GM19397 (cell line): Measurements from ENCODE around the gene CDT1.

Source experiments
- ATAC-seq: cut with Tn5 transposase; IDR thresholded peaks from one replicate; pipeline ENCODE4 v1.9.1; 2021; ENCODE audit warnings: mild to moderate bottlenecking, moderate library complexity; ENCODE audit not compliant: unreplicated experiment

The CDT1 gene

DNA sequence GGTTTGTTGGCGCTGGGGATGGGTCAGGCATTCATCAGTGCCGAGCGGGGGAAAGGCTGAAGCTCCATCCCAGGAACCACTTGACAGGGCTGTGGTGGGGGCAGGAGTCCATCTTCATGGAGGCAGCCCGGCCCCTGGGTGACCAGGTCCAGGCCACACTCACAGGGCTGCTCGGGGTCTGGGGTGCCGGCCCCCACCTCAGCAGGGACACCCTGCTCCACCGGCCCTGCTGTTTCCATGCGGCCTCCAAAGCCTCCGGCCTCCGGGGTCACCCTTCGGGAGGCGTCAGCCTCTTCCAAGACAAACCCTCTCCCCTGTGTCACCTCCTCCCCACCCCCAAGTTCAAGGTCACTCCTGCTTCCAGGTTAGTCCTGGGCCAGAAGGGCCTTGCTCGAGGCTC lies 31.1 kb downstream of the CDT1 start:
- ATAC-seq, result no peak

DNA sequence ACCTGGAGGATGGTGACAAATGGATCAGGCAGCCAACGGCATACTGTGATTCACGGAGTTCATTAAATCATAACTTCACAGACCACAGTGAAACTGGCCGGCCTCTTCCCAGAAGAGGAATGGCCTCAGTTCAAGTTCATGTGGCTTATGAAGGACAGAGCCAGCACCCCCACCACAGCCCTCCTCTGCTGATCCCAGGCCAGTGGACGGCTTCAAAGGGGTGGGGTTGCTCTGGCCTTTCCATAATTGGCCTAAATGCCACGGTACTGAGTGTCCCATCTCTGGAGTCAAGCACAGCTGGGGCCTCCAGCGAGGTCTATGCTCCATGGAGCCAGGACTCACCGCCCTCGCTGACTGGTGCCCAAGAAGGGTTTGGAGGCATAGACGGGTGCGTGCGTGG lies 31.8 kb downstream of the CDT1 start:
- ATAC-seq, result no peak

DNA sequence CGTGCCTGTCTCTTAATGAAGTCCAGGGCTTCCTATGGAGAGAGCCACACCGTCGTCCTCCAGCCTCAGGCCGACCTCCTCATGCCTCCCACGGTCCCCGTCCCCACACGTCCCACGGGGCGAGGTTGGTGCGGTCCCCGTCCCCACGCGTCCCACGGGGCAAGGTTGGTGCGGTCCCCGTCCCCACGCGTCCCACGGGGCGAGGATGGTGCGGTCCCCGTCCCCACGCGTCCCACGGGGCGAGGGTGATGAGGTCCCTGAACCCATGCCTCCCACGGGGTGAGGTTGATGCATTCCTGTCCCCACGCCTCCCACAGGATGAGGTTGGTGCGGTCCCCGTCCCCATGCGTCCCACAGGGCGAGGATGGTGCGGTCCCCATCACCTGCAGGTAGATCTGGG lies 32.2 kb downstream of the CDT1 start:
- no peak for ATAC-seq

GRCh38 chr16:88836791-88837190 lies 33.2 kb downstream of the CDT1 start:
- no peak for ATAC-seq

- no peak for ATAC-seq
Observed at GRCh38 chr16:88837806-88838205, 34.2 kb downstream of the CDT1 start.

GRCh38 chr16:88838566-88838965 lies 35.0 kb downstream of the CDT1 start:
- ATAC-seq, result no peak

GRCh38 chr16:88839026-88839529 lies 35.5 kb downstream of the CDT1 start:
- no peak for ATAC-seq

DNA sequence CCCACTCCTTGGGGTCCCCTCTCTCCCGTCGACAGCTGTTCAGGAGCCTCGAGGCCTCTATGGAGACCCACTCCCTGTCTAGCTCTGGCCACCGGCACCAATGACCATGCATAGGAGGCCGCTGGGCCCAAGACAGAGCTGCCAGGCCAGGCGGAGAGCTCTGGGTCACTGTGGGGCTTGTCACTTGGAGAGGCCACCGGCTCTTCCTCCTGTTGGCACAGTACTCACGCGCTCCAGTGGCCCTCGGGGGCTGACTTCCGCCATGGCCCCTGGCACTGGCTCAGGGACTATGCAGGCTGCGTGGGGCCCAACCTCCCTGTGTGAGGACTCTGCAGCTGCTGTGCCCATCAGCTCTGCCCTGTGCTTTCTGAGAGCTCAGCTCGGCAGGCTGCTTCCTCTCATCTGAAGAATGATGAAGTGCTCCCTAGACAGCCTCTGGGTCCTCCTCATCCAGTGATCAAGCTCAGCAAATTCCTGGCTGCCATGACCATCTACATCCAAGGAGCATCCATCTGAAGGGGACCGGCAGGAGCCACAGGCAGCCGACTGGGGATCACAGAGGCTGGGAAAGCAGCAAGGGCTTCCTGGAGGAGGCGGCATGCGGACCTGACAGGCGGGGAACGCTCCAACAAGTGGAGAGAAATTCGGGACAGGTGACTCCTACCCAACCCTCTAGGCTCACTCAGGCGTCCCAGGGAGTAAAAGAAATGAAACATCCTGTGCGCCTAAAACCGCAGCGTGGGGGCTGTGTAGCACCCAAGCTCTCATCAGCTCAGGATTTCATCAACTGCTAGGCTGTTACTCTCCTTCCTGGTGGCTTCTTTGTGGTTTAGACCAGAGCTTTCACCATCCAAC lies 36.4 kb downstream of the CDT1 start:
- ATAC-seq, result no peak

DNA sequence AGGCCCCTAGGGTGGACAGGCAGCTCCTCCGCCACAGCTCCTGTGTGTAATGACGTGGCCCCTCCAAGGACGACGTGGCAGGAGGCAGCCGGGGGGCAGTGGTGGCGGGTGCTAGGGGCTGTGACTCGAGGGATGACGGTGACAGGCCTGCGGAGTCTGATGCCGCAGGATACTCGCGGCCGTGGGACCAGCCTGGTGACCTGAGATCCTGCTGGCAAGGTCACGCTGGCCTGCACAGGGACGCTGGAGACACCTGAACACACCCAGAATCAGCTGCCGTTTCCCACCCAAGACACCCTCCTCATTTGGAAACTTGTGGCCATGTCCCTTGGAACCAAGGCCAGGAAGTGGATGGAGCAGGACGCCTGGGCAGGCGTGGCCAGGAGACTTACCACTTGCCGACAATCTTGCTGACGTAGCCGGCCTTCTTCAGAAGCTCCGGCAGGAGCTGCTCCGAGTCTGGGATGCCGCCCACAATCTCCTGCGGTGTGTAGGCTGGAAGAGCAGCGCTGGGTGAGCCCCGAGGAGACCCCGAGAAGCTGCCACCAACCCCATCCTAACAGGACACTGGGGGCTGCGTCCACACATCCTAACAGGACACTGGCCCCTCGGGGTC lies 37.1 kb downstream of the CDT1 start:
- ATAC-seq, result no peak

DNA sequence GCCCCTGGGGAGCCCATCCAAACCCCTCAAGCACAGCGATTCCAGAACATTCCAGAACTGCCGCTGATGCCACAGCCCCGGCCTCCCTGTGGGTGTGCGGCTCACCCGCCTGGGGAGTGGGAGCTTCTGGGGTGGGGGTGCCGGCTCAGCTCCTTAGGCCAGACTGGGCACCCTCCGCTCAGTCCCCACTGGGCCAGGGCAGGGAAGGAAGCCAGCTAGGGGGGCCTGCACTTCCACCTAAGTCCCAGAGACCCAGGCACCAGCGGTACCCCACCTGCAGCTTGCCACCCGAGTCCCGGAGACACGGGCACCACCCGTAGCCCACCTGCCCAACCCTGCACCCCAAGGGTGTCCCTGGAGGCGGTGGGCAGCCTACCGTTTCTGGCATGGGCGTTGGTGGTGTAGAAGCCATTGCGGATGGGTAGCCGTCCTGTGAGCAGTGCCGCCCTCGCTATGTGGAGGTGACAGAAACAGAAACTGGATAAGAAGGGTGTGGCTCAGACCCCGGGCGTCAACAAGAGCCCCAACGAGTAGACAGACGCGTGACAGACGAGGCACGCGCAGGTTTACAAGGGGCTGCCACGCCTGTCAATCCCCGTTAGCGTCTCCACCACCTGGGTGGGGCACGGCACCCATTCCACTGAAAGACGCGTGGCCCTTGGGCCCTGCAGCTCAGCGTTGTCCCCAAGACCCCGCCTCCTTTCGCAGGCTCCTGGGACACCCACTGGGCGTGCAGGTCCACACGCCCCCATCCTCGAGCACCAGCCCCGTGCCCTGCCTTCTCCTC lies 38.1 kb downstream of the CDT1 start:
- ATAC-seq, result no peak

DNA sequence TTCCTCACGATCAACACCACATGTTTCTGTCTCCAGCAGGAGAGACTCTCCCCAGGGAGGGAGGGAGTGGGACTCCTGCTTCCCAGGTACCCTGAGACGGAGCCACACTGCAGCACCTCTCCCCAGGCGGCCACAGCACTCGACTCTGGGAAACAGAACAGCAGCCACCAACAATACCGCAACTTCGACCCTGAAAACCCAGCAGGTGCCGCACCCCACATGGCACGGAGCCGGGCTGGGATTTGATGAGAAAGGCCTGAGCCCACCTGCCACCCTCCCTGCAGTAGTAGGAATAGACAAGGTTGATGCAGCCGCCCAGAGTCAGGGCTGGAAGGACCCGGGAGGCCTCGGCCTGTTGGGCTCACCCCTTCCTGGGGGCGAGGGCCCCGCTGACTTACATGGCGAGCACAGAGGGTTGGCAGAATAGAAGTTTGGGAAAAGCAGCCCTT lies 38.7 kb downstream of the CDT1 start:
- no peak for ATAC-seq

DNA sequence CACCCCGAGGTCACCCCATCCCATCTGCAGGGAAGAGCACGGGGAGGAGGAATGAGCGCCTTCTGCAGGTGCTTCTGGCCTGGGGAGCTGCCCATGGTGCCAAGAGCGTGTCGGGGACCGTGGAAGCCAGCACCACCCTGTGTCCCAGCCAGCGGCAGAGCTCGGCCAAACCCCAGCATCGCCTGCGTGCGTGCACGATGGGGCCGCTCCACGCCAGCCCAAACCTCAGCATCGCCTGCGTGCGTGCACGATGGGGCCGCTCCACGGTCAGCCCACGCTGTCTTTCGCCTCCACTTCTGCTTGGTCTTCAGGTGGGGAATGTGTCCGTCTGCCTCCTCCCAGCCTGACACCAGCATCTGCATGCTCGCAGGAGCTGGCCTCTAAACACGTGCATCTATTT lies 39.2 kb downstream of the CDT1 start:
- ATAC-seq, result no peak

DNA sequence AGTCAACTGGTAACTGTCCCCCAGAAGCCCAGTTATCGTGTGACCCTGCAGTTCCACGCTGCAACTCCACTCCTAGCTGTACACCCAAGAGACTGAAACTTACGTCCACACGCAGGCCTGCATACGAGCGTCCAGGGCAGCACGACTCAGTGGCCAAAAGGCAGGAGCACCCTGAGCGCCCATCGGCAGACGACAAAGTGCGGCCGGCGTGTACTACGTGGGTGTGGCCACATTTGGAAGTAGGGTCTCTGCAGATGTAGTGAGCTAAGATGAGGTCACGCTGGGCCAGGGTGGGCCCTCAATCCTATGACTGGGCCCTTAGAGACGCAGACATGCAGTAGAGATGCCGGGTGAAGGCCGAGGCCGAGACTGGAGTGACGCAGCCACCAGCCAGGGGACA lies 39.7 kb downstream of the CDT1 start:
- ATAC-seq, result no peak

DNA sequence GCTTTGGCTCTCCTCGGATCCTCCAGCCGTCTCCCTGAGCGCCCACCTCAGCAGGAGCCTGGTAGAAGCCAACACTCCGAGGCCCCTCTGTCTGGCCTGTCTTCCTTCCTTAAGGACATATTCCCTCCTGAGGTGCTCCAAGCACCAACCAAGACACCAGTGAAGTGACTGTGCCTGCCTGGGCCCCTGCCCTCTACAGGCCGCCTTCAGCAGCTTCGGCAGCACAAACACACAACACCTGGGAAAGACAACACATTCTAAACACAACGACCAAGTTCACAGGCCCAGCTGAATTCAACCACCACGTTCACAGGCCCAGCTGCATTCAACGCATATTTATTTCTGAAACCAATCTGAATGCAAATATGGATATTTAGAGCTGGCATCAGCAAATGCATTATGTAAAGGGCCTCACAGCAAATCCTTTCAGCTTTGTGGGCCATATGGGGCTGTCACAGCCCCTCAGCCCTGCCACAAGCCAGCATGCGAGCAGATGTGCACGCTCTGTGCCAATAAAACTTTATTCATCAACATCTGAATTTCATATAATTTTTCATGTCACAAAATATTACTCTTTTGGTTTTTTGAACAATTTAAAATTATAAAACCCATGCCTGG lies 40.9 kb downstream of the CDT1 start:
- ATAC-seq, result no peak

- ATAC-seq, result no peak
Observed at GRCh38 chr16:88846088-88846487, 42.5 kb downstream of the CDT1 start.

DNA sequence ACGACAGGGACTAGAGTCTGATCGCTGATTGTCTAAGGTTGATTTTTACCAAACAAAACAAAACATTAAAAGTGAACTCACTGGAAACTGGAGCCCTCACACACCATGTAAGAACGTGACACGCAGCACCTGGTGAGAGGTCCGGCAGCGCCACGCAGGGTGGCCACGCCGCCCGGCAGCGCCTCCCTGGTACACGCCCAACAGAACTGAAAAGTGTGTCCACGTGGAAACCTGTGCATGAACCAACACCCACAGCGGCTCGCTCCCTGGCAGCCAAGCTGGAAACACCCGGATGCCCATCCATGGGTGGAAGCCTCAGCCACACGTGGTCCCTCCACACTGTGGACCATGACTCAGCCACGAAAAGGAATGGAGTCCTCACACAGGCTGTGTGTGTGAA lies 44.1 kb downstream of the CDT1 start:
- ATAC-seq, result no peak

DNA sequence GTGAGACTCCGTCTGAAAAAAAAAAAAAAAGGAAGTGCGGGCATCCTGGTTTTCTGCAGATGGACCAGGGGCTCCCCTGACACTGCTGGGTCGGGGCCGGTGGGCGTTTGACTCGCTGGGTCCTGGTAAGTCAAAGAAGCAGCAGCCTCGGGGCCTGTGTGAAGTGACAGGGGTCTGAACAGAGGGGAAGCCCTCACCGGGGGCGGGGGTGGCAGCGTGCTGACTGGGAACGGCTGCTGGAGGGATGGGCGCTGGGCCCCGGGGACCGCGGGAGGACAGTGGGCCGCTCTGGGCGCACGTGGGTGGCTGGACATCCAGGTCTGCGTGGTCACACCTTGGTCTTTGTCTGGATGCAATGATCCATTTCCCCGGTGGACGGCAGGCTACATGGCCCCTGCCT lies 45.0 kb downstream of the CDT1 start:
- no peak for ATAC-seq

- ATAC-seq, result no peak
Observed at GRCh38 chr16:88850531-88851199, 47.1 kb downstream of the CDT1 start.

- ATAC-seq, result no peak
Observed at GRCh38 chr16:88851616-88852015, 48.0 kb downstream of the CDT1 start.

GRCh38 chr16:88853325-88853941 lies 49.8 kb downstream of the CDT1 start:
- ATAC-seq, result no peak
